ENCODE results near the gene ITGB3.
"Not testable (repeated sequence)": the region's sequence is repeated elsewhere in the genome, so short reads cannot be mapped to it uniquely, and the experiment has no call there.

Gene ITGB3

DNA sequence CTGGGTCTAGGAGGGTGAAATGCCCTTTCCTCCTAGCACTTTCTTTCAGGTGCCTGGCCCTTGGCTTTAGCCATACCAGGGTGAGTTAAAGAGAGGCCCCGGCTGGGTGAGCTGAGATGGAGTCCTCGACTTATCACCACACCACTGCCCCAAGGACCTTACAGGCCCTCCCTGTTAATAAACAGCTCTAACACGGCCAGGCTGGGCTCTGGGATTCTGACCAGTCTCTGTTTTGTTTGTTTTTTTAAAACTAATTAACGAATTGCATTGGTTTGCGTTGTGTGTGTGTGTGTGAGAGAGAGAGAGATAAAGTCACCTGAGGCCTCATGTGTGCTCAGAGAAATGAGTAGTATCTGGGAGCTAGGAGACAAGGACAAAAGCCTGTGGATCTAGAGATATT is 30.2 kb upstream of the ITGB3 start:
- TF ChIP-seq, protein P1, sequence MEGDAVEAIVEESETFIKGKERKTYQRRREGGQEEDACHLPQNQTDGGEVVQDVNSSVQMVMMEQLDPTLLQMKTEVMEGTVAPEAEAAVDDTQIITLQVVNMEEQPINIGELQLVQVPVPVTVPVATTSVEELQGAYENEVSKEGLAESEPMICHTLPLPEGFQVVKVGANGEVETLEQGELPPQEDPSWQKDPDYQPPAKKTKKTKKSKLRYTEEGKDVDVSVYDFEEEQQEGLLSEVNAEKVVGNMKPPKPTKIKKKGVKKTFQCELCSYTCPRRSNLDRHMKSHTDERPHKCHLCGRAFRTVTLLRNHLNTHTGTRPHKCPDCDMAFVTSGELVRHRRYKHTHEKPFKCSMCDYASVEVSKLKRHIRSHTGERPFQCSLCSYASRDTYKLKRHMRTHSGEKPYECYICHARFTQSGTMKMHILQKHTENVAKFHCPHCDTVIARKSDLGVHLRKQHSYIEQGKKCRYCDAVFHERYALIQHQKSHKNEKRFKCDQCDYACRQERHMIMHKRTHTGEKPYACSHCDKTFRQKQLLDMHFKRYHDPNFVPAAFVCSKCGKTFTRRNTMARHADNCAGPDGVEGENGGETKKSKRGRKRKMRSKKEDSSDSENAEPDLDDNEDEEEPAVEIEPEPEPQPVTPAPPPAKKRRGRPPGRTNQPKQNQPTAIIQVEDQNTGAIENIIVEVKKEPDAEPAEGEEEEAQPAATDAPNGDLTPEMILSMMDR (IDR thresholded peaks at IDR 0.05; ENCODE audit: low read depth, low read length, missing control alignments), result no peak
- no peak overlapping the region for H3K4me3 ChIP-seq (replicated peaks; ENCODE audit: low read depth, low read length)
- DNase-seq (ENCODE audit: extremely low read depth, low read depth), result no peak

DNA sequence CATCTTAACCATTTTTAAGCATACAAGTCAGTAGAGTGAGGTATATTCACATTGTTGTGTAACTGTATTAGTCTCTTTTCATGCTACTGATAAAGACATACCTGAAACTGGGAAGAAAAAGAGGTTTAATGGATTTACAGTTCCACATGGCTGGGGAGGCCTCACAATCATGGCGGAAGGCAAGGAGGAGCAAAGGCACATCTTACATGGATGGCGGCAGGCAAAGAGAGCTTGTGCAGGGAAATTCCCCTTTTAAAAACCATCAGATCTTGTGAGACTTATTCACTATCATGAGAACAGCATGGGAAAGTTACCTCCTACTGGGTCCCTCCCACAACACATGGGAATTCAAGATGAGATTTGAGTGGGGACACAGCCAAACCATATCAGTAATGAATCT is 29.6 kb upstream of the ITGB3 start:
- not testable (repeated sequence) for DNase-seq (ENCODE audit: extremely low read depth, low read depth); H3K4me3 ChIP-seq (replicated peaks; ENCODE audit: low read depth, low read length)

DNA sequence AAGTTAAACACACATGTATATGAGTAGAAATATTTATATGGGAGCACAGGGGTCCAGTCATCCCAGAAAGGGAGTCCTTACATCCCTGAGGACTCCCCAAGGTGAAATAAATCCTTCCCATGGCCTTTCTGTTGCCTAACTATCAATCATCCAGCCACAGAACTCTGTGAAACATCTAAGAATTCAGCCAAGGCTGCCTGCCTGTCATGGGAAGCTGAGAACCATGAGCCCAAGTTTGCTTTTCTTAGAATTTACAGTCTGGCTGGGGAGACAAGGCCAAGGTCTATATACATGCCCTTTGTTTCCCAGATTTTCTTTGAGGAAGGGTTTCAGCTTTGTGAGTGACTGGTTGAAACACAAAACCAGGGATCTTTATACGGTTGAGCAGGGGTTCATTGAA is 28.7 kb upstream of the ITGB3 start:
- no peak overlapping the region for H3K4me3 ChIP-seq (replicated peaks; ENCODE audit: low read depth, low read length)
- TF ChIP-seq, protein P1 (IDR thresholded peaks at IDR 0.05; ENCODE audit: low read depth, low read length, missing control alignments), result no peak
- no peak for DNase-seq (ENCODE audit: extremely low read depth, low read depth)

DNA sequence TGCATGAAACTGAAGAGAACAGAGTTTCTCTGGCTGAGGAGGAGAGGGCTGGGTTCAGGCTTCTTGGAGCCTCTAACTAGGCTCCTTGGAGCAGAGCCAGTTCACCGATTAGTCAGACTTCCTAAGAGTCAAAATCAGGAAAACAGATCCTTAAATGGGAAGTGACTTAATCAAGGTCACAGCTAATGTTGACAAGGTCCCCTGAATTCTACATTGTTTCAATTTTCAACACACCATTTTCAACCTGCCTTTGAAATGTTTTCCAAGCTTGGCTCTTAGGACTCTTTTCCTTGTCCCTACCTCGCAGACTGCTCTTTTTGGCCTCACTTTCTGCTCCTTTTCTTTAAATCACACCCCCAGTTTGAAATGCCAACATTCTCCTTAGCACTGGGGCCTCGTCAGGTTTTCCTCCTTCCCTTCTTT is 28.2 kb upstream of the ITGB3 start:
- DNase-seq (ENCODE audit: extremely low read depth, low read depth), result peak; percentile 81
- H3K4me3 ChIP-seq (replicated peaks; ENCODE audit: low read depth, low read length), result no peak overlapping the region
- TF ChIP-seq, protein P1 (IDR thresholded peaks at IDR 0.05; ENCODE audit: low read depth, low read length, missing control alignments), result no peak

DNA sequence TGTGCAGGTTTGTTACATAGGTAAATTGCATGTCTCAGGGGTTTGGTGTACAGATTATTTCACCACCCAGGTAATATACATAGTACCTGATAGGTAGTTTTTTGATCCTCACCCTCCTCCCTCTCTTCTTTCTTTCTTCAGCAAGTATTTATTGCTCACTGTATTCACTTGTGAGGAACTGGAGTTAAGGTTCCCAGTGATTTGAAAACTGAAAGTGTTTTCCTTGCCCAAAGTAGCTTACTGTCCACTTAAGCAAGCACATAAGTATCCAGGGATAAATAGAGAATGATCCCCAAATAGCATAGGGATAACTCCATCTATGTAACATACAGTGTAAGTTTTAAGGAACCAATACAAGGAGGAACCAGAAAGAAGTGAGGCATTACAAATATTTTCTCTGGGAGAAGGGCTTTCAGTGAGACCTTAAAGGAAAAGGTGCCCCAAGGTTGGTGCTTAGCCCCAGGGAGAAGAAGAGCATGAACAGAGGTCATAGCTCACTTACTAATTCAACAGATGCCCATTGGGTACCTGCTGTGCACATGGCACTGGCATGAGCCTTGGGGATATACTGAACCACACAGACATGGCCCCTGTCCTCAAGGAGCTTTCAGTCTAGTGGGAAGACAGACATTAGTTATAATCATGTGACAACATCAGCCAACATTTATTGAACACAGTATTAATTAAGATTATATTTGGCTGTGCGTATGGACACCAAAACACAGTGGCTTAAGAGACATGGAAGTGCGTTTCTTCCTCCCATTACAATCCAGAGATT is 27.5 kb upstream of the ITGB3 start:
- no peak for DNase-seq (ENCODE audit: extremely low read depth, low read depth)
- H3K4me3 ChIP-seq (replicated peaks; ENCODE audit: low read depth, low read length), result no peak overlapping the region
- TF ChIP-seq, protein P1 (IDR thresholded peaks at IDR 0.05; ENCODE audit: low read depth, low read length, missing control alignments), result no peak

DNA sequence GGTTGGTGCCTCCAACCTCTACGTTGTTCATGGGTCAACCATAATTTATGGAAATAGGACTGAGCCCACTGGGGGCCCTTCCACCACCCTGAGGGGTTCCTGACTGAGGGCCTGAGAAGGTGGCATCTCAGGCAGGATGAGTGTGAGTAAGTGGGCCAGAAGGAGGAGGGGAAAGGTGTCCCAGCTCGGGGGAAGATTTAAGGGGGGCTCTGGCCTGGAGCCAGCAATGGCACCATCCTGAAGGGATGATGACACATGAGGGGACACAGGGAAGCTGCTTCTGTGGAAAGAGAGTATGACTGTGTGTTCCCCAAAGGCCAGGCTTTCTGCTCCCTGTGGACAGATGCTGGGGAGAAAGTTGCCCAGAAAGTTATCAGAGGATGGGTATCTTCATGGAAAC is 25.8 kb upstream of the ITGB3 start:
- DNase-seq (ENCODE audit: extremely low read depth, low read depth), result no peak
- TF ChIP-seq, protein P1 (IDR thresholded peaks at IDR 0.05; ENCODE audit: low read depth, low read length, missing control alignments), result no peak
- H3K4me3 ChIP-seq (replicated peaks; ENCODE audit: low read depth, low read length), result no peak overlapping the region

DNA sequence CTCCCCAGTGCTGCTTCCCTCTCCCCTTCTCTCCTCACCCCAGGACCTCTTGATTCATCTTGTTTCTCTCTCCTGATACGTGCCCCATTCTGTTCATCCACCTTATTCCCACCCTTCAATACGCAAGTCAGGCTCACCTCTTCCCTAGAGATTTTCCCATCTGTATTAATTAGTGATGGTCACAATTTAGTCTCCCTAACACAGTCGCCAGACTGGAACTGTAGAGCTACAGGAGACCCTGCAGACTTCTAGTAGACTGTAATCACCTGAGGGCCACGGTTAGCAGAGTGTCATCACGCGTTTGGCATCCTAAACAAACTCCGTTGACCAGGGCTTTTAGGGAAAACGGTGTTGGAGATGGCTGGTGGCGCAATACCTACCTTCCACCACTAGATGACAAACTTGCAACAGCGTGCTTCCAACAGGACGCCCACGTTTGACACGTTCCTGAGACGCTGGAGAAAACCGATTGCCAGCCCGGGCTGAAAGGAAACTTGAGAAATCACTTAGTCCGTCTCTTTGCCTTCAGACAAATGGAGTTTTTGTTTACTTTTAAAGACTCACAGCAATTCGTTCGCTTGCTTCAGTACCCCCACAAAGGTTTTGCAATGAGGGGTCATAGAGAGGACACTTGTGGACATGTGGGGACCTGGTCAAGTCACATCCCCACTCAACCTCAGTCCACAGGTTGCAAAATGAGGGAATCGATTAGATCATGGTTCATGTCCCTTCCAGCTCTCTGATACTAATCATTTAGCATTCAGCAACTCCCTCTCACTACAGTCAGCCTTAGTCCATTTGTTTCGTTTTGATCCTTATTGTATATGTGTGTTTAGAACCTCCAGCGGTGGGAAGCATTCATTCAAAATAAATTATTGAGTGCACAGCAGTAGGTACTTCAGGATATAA is 23.8 kb upstream of the ITGB3 start:
- H3K4me3 ChIP-seq (replicated peaks; ENCODE audit: low read depth, low read length), result no peak overlapping the region
- peak; percentile 87 for DNase-seq (ENCODE audit: extremely low read depth, low read depth)
- TF ChIP-seq, protein P1 (IDR thresholded peaks at IDR 0.05; ENCODE audit: low read depth, low read length, missing control alignments), result peak; percentile 100

Measured in HFF-Myc (cell line).